Left ventricle myocardium inferior (tissue), 1 donor: Measurements from ENCODE around the gene ARFGEF2. TPM values are rescaled to one million over a fixed set of nuclear protein-coding genes. Genes with fewer than 3 reads are reported as not detected.
"Not testable (repeated sequence)": the region's sequence is repeated elsewhere in the genome, so short reads cannot be mapped to it uniquely, and the experiment has no call there.

Source experiments
- DNase-seq: peaks from one replicate; pipeline ENCODE4 v3.0.0-alpha.2; 2020
- H3K27ac ChIP-seq: fragments of 200-600 bp; replicated peaks from 2 replicates; pipeline ENCODE4 v1.8.0; 2021
- H3K27me3 ChIP-seq: fragments of 200-600 bp; 2 replicates; pipeline ENCODE4 v1.8.0; 2021; ENCODE audit warnings: low read depth
- H3K36me3 ChIP-seq: fragments of 200-600 bp; 2 replicates; pipeline ENCODE4 v1.8.0; 2021
- H3K4me1 ChIP-seq: fragments of 200-600 bp; 2 replicates; pipeline ENCODE4 v1.8.0; 2021
- H3K4me3 ChIP-seq: fragments of 200-600 bp; 2 replicates; pipeline ENCODE4 v1.8.0; 2021; ENCODE audit warnings: mild to moderate bottlenecking, moderate library complexity
- H3K9me3 ChIP-seq: fragments of 200-600 bp; replicated peaks from 2 replicates; pipeline ENCODE4 v1.8.0; 2021
- CTCF ChIP-seq: fragments of 200-600 bp; IDR thresholded peaks from 2 replicates; pipeline ENCODE4 v1.8.0; 2021; ENCODE audit warnings: antibody characterized with exemption, mild to moderate bottlenecking, borderline replicate concordance
- intact Hi-C: fragments of 100-400 bp; cut with micrococcal nuclease; formaldehyde crosslinking; loops from one replicate; pipeline ENCODE4 v1.11.0; 2022
- total RNA-seq: library from RNA; stranded (reverse); fragmentation: NEBNext Ultra II Directional; extraction: Animal tissue kit (Norgen Biotek cat#: 25700); gene quantifications from one replicate; pipeline ENCODE4 v1.2.1, GENCODE V29; 2021
- donor health status: DM: no; HTN: yes; CAD: no; lungs with severe emphysema.

Gene ARFGEF2
- total RNA-seq, 1 donor from 2014 or later: 45.1 TPM

GRCh38 chr20:49052334-49052733 is 130.8 kb downstream of the ARFGEF2 start:
- no peaks in the 10 kb centered on the region for H3K9me3 ChIP-seq
- H3K4me3 ChIP-seq: no peak overlapping the region
- no peak overlapping the region for H3K27ac ChIP-seq
- peaks cover 33% of the 10 kb centered on the region for H3K4me1 ChIP-seq
- no peak for TF ChIP-seq CTCF
- no peaks in the 10 kb centered on the region for H3K36me3 ChIP-seq
- no peak for DNase-seq
- H3K27me3 ChIP-seq: no peaks in the 10 kb centered on the region
- intact Hi-C loops: no loop called here

GRCh38 chr20:49054056-49054643 is 132.6 kb downstream of the ARFGEF2 start:
- no peak for TF ChIP-seq CTCF
- intact Hi-C loops: no loop called here
- Histone ChIP-seq H3K4me3 (no peak overlapping the region), H3K4me1 (peaks cover 19% of the 10 kb centered on the region), H3K27ac (no peak overlapping the region), H3K27me3 (no peaks in the 10 kb centered on the region), H3K9me3 (no peaks in the 10 kb centered on the region), H3K36me3 (peaks cover 8% of the 10 kb centered on the region)
- DNase-seq: no peak

GRCh38 chr20:49063279-49063678 is 141.8 kb downstream of the ARFGEF2 start:
- no peak overlapping the region for H3K4me3 ChIP-seq
- H3K4me1 ChIP-seq: no peaks in the 10 kb centered on the region
- intact Hi-C loops: no loop called here
- DNase-seq: no peak
- no peaks in the 10 kb centered on the region for H3K9me3 ChIP-seq
- no peak for TF ChIP-seq CTCF
- H3K36me3 ChIP-seq: peaks cover 71% of the 10 kb centered on the region
- no peaks in the 10 kb centered on the region for H3K27me3 ChIP-seq
- no peak overlapping the region for H3K27ac ChIP-seq

- intact Hi-C loops: no loop called here
Measured at GRCh38 chr20:49074521-49074920, 153.0 kb downstream of the ARFGEF2 start.

GRCh38 chr20:49078310-49078709 is 156.8 kb downstream of the ARFGEF2 start:
- Histone ChIP-seq H3K9me3 (no peaks in the 10 kb centered on the region), H3K36me3 (peaks cover 90% of the 10 kb centered on the region), H3K27ac (no peak overlapping the region), H3K27me3 (no peaks in the 10 kb centered on the region), H3K4me1 (no peaks in the 10 kb centered on the region), H3K4me3 (no peak overlapping the region)
- DNase-seq: no peak
- intact Hi-C loops: no loop called here
- TF ChIP-seq CTCF: no peak

More at GRCh38 chr20:49074521-49074920, 153.0 kb downstream of the ARFGEF2 start:
- no peaks in the 10 kb centered on the region for H3K27me3 ChIP-seq
- no peak for DNase-seq
- no peak overlapping the region for H3K27ac ChIP-seq
- H3K4me1 ChIP-seq: no peaks in the 10 kb centered on the region
- no peak overlapping the region for H3K4me3 ChIP-seq
- no peak for TF ChIP-seq CTCF
- H3K36me3 ChIP-seq: peaks cover 90% of the 10 kb centered on the region
- no peaks in the 10 kb centered on the region for H3K9me3 ChIP-seq

GRCh38 chr20:49082295-49082694 is 160.8 kb downstream of the ARFGEF2 start:
- H3K4me3 ChIP-seq, DNase-seq, H3K27me3 ChIP-seq, H3K4me1 ChIP-seq, H3K9me3 ChIP-seq, intact Hi-C loops, H3K27ac ChIP-seq: not testable (repeated sequence)
- H3K36me3 ChIP-seq: peaks cover 100% of the 10 kb centered on the region

Other genes starting within 250 kb of the ARFGEF2 start
- gene PREX1, start 93.7 kb upstream of the ARFGEF2 start, total RNA-seq: 11.2 TPM
- gene CSE1L, start 124.6 kb downstream of the ARFGEF2 start, total RNA-seq: 38.2 TPM